ENCODE results near the gene HSD17B4.
"Not testable (repeated sequence)": the region's sequence is repeated elsewhere in the genome, so short reads cannot be mapped to it uniquely, and the experiment has no call there.

The HSD17B4 gene

DNA sequence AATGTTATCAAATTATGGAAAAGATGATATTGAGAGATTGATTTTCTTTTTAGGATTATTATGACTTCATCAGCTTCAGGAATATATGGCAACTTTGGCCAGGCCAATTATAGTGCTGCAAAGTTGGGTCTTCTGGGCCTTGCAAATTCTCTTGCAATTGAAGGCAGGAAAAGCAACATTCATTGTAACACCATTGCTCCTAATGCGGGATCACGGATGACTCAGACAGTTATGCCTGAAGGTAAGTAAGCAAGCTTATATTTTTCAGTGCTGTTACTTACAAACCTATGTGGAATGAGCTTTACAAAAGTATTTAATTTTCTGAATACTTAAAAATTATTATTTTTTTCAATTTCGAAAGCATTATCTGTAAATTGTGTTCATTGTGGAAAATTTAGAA lies 26.5 kb downstream of the HSD17B4 start:
- no peak for DNase-seq (ENCODE audit: insufficient read length, low spot score)
- no peak for FAIRE-seq

DNA sequence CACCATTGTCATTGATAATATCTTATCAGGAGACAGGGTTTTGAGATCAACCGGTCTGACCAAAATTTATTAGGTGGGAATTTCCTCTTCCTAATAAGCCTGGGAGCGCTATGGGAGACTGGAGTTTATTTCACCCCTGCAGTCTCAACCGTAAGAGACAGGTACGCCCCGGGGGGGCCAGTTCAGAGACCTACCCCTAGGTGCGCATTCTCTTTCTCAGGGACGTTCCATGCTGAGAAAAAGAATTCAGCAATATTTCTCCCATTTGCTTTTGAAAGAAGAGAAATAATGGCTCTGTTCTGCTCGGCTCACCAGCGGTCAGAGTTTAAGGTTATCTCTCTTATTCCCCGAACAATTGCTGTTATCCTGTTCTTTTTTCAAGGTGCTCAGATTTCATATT lies 28.3 kb downstream of the HSD17B4 start:
- not testable (repeated sequence) for FAIRE-seq; DNase-seq (ENCODE audit: insufficient read length, low spot score)

DNA sequence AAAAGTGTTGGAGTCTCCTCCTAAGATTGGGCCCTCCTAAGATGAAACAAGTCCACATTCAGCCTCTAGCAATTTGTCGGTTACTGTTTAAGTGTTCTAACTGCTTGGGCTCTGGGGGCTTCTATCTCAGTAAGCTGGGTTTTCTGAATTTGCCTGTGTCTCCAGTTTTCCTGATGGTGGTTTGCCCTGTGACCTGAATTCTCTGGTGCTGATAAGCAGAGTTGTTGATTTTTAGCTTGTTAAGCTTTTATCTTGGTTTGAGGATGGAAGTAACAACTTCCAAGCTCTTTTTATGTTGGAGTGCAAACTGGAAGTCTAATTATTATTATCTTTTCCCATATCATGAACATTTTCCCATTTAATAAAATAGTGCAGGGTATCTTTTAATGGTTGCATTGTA lies 30.9 kb downstream of the HSD17B4 start:
- DNase-seq (ENCODE audit: insufficient read length, low spot score) (no peak), FAIRE-seq (no peak)

DNA sequence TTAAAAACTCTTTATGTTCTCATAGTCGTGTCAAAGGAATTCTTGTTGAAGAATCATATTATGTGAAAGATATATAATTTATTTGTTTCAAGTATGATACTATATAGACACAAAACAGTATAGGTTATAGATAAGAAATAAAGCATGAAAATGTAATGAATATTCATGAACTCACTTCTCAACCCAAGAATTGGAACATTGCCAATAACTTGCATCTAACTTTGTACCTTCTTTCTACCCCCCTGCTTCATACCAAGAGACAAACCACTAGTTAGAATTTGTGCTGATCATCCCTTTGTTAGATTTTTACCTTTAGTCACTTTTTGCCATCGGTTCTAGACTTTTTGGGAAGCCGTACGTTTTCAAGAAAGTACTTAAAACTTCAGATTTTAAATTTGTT lies 32.6 kb downstream of the HSD17B4 start:
- no peak for FAIRE-seq

DNA sequence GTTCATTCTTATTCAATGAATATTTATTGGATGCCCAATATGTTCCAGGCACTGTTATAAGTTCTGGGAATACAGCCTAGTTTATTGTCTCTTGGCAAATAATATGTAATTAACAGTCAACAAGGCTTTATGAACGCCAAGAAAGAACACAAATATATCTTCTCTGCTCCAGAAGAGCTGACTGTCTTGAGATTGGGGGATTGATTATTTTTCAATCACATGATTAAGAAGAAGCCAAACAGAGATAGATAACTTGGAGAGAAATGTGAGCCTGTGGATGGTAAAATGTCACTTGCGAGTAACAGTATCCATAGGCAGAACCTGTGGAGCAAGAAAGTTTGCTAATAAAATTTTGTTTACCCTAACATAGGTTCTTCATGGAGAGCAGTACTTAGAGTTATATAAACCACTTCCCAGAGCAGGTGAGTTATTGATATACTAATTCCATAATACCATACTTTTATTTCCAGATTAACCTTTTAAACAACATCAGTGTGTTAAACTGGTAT lies 49.4 kb downstream of the HSD17B4 start:
- FAIRE-seq: no peak
- no peak for DNase-seq (ENCODE audit: insufficient read length, low spot score)

More for the DNA sequence above, 32.6 kb downstream of the HSD17B4 start:
- DNase-seq (ENCODE audit: insufficient read length, low spot score): no peak

DNA sequence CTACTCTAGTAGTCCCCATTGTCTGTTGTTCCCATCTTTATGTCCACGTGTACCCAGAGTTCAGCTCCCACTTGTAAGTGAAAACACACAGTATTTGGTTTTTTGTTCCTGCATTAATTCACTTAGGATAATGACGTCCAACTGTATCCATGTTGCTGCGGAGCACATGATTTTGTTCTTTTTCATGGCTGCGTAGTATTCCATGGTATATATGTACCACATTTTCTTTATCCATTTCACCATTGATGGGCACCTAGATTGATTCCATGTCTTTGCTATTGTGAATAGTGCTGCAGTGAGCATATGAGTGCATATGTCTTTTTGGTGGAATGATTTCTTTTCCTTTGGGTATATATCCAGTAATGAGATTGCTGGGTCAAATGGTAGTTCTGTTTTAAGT lies 51.6 kb downstream of the HSD17B4 start:
- DNase-seq (ENCODE audit: insufficient read length, low spot score); FAIRE-seq: not testable (repeated sequence)

DNA sequence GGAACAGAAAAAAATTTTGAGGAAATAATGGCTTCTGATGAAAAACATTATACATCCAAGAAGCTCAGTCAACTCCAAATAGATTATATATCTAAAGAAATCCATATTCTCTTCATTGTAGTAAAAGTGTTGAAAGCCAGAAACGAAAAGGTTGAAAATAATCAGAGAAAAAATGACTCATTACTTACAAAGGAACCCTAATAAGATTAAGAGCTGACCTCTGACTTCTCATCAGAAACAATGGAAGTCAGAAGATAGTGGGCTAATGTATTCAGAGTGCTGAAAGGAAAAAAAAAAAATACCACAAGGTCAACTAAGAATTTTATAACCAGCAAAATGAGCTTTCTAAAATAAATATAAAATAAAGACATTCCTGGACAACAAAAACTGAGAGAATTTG lies 60.0 kb downstream of the HSD17B4 start:
- FAIRE-seq (no peak), DNase-seq (ENCODE audit: insufficient read length, low spot score) (no peak)

DNA sequence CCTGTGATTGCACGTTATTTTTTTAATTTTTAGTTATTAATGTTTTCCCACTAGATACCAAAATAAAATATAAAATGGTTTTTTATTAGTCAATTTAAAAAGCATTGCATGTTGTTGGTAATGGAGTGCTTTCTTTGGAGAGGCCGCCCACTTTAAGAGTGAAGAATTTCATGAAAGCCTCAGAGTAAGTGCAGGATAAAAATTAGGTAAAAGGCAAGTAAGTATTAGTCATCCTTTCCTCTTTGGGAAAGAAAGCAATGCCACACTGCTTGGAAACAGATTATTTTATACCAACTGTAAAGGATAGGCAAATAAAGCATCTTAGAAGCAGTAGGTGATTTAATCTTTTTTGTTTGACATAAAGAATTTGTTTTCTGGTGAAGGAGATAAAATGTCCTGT lies 62.9 kb downstream of the HSD17B4 start:
- DNase-seq (ENCODE audit: insufficient read length, low spot score): no peak
- FAIRE-seq: no peak

DNA sequence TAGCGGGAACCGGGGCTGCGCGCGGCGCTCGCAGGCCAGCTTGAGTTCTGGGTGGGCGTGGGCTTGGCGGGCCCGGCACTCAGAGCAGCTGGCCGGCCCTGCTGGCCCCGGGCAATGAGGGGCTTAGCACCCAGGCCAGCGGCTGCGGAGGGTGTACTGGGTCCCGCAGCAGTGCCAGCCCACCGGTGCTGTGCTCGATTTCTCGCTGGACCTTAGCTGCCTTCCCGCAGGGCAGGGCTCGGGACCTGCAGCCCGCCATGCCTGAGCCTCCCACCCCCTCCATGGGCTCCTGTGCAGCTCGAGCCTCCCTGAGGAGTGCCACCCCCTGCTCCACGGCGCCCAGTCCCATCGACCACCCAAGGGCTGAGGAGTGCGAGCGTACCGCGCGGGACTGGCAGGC lies 64.8 kb downstream of the HSD17B4 start:
- DNase-seq (ENCODE audit: insufficient read length, low spot score); FAIRE-seq: not testable (repeated sequence)

DNA sequence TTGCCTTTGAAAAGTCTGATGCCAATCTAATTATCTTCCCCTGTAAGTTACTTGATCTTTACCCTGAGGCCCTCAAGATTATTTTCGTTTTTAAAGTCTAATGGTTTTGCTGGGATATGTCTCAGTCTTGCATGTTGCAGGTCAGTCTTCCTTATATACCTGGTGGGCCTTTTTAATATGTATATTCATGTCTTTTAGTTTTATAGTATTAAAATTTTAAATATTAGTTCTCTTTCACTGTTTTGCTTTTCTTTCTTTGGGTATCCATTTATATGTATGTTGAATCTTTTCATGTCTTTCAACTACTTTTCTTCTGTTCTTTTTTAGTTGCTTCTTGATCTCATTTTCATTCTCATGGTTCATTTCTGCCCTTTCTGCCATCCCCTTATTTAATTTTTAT lies 68.9 kb downstream of the HSD17B4 start:
- FAIRE-seq: no peak
- no peak for DNase-seq (ENCODE audit: insufficient read length, low spot score)

DNA sequence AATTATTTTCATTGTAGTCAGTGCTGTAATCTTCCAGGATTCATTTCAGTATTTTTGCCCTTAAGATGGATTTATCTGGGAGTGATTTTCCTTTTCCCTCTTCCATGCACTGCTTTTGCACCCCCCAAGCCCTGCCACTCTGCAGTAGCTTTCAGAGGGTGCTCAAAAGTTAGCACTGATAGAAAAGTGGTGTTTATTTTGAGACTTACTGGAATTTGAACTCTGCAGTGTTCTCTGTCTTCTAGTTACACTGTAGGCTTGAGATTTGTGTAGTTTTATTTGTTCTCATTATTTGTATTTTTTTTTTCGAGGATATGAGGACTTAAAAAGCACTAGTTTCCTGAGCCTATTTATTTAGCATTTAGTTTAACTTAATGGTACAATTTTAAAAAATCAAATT lies 70.5 kb downstream of the HSD17B4 start:
- FAIRE-seq (no peak), DNase-seq (ENCODE audit: insufficient read length, low spot score) (no peak)

DNA sequence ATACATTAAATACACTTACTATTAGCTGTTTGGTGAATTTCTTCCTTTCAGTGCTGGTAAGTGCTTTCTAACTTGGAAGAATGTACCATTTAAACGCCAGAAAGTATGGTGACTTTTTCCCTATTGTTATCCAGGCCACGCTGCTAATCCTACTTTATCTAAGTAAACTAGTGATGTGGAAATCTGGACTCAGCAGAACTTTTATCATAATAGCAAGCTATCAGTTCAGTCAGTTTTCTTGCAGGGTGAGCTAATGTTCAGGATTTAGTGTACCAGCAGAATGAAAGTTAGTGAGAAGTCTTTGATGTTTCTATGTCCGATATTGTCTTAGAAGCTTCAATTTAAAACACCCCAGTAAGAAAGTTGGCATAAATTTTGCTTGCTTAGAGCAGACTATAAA lies 72.2 kb downstream of the HSD17B4 start:
- no peak for FAIRE-seq
- no peak for DNase-seq (ENCODE audit: insufficient read length, low spot score)

DNA sequence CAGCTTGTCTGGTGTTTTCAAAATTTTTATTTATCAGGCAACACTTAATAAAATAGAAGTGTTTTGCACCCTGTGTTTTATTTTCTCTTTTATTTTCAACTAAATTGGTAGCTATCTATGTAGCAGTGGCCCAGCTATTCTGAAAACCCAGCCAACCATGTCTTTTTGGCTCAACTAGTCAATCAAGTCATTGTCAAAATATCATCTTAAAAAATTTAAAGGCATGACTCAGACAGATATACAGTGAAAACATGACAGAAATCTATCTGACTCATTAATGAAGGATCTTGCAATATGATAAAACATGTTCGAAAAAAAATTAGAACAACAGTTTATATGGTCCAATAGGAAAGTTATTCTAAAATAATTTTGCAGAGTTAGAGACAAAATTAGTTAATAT lies 75.1 kb downstream of the HSD17B4 start:
- FAIRE-seq: no peak

DNA sequence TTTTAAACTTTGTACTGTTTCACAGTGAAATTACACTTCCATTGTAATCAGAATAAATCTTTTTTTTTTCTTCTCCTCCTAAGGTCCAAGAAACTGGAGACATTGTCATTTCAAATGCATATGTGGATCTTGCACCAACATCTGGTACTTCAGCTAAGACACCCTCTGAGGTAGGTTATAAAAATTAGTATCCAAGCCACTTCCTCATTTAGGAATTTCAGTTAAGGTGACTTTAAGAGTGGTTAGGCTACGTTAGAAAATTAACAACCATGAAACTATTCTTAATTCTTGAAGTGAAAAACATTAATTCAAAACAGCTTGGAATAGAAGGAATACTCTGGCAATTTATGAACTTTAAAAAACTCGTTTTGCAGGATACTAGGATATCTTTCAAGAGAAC lies 77.5 kb downstream of the HSD17B4 start:
- no peak for FAIRE-seq
- no peak for DNase-seq (ENCODE audit: insufficient read length, low spot score)

More for the DNA sequence above, 75.1 kb downstream of the HSD17B4 start:
- DNase-seq (ENCODE audit: insufficient read length, low spot score): no peak

DNA sequence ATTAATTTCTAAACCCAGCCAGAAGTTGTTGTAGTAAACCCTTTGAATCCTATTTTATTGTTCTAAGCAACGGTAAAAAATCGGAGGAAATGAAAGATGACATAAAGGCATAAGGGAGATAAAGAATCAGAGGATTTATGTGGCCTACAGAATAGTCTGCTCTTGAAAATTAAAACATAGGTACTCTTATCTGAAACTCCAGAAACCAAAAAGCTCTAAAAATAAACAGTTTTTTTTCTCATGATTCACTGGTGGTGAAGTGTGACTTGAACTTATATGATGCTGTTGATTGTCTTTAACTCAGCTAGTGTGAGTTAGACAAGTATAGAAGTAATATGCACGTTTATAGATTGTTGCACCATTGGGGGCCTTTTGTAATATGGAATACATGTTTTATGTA lies 80.3 kb downstream of the HSD17B4 start:
- FAIRE-seq (no peak), DNase-seq (ENCODE audit: insufficient read length, low spot score) (no peak)

DNA sequence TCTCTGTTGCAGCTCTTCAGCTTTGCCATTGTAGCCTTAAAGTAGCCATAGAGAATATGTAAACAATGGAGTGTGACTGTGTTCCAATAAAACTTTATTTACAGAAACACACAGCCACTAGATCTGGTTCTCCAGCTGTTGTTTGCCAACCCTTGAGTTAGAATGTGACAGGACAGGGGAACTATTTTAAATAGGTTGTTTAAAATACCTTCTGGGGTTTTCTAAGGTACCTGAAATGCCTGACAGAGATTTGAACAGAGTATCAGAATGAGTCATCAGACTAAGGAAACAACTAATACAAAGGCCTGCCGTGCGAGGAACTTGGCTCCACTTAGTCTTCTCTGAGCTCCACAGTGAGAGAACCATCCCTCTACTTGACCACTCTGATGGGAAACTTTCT lies 85.4 kb downstream of the HSD17B4 start:
- DNase-seq (ENCODE audit: insufficient read length, low spot score): no peak
- FAIRE-seq: no peak

DNA sequence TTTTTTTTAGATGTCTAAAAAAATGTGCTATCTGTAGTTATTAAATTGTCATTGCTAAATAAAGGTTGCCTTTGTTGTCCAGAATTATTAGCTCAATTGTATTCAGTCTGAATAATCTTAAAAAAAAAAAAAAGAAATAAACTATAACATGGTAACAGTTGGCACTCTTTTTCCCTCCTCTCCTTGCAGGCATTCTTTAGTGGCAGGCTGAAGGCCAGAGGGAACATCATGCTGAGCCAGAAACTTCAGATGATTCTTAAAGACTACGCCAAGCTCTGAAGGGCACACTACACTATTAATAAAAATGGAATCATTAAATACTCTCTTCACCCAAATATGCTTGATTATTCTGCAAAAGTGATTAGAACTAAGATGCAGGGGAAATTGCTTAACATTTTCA lies 89.4 kb downstream of the HSD17B4 start:
- FAIRE-seq: no peak
- no peak for DNase-seq (ENCODE audit: insufficient read length, low spot score)

DNA sequence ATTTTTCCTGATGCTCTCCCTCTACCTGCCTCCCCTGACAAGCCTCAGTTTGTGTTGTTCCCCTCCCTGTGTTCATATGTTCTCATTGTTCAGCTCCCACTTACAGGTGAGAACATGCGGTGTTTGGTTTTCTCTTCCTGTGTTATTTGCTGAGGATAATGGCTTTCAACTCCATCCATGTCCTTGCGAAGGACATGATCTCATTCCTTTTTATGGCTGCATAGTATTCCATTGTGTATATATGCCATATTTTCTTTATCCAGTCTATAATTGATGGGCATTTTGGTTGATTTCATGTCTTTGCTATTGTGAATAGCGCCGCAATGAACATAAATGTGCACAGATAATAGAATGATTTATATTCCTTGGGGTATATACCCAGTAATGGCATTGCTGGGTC lies 99.5 kb downstream of the HSD17B4 start:
- FAIRE-seq (no peak), DNase-seq (ENCODE audit: insufficient read length, low spot score) (no peak)

DNA sequence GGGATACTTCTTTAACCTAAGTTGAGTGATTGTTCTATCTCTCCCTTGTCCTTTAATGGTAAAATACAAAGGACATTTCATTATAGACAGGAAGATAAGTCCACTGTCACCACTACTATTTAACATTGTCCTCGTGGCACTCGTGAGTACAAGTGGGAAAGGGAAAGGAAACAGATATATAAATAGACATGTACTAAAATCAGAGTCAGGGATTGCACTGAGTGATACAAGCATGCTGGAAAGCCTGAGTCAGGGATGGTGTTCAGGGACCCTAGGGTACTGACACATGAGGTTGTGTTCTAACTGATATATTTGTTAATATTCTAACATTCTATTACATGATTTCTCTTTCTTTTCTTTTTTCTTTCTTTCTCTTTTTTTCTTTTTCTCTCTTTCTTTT lies 102.3 kb downstream of the HSD17B4 start:
- FAIRE-seq (no peak), DNase-seq (ENCODE audit: insufficient read length, low spot score) (no peak)

DNA sequence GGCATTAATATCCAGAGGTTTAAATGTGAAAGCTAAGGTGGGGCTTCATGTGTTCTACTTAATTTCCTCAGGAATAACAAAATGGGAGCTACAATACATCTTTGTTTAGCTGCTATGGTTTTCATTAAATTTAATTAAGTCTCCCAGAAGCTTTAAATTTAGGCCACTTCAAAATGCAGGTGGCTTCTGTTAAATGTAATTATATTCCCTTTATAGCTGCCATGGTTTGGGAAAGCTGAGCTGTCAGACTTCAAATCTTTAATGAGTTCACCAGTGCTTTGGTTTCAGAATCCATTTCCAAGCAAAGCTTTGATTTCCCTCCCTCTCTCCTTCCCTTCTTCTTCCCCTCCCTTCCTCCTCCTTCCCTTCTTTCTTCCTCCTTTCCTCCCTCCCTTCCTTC lies 118.6 kb downstream of the HSD17B4 start:
- no peak for FAIRE-seq

DNA sequence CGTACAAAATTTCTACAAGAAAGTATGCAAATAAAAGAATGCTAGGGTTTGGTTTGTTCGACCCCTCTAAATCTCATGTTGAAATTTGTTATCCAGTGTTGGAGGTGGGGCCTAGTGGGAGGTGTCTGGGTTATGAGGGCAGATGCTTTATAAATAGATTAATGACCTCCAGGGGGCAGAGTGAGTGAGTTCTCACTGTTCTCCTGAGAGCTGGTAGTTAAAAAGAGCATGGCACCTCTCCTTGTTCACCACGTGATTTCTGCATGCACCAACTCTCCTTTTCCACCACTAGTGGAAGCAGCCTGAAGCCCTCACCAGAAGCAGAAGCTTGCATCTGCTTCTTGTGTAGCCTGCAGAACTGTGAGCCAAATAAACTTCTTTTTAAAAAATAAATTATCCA lies 126.6 kb downstream of the HSD17B4 start:
- DNase-seq (ENCODE audit: insufficient read length, low spot score) (no peak), FAIRE-seq (no peak)

More for the DNA sequence above, 118.6 kb downstream of the HSD17B4 start:
- DNase-seq (ENCODE audit: insufficient read length, low spot score): no peak

DNA sequence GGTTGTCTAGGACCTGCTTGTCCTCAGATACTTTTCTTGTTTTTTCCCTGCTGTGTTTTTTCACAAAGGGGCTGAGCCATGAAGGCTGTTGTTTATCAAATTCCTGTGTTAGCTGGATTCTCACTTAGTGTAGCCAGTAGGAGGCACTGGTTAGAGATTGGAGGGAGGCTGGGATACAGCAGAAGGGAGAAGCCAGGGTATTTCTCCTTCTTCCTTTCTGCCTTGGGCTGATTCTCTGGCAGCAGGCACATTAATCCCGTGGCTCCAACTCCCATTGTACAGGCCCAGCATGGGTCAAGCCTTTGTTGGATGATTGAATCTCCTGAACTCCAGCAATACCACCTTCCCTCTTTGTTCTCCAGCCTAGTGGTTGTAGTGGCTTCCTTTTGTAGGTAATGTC lies 130.7 kb downstream of the HSD17B4 start:
- FAIRE-seq: no peak

DNA sequence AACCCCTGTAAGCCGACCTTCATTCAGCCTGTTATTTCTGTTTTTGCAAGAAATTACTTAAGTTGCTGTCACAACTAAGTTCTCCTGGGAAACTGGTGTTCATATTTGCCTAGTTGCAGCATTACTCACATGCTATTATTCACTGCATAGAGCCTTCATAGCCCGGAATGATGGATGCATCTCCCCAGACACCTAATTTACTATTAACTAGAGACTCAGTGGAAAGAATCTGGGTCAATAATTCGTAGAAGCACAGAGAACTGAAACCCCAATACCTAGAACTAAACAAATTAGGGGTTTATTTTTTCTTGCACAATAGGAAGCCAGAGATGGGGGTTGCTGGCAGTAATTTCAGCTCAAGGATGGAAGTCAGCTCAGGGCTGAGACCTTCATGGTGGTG lies 131.4 kb downstream of the HSD17B4 start:
- DNase-seq (ENCODE audit: insufficient read length, low spot score) (no peak), FAIRE-seq (no peak)

More for the DNA sequence above, 130.7 kb downstream of the HSD17B4 start:
- DNase-seq (ENCODE audit: insufficient read length, low spot score): no peak
